IPS-NIHi7 (cell line): ENCODE measurements around the gene TMEM145.
"Not testable (repeated sequence)": the region's sequence is repeated elsewhere in the genome, so short reads cannot be mapped to it uniquely, and the experiment has no call there.

ENCODE experiments used
- DNase-seq: peaks from one replicate; pipeline ENCODE4 v3.0.0; 2012; ENCODE audit warnings: mixed read lengths; ENCODE audit errors: extremely low spot score

The TMEM145 gene

DNA sequence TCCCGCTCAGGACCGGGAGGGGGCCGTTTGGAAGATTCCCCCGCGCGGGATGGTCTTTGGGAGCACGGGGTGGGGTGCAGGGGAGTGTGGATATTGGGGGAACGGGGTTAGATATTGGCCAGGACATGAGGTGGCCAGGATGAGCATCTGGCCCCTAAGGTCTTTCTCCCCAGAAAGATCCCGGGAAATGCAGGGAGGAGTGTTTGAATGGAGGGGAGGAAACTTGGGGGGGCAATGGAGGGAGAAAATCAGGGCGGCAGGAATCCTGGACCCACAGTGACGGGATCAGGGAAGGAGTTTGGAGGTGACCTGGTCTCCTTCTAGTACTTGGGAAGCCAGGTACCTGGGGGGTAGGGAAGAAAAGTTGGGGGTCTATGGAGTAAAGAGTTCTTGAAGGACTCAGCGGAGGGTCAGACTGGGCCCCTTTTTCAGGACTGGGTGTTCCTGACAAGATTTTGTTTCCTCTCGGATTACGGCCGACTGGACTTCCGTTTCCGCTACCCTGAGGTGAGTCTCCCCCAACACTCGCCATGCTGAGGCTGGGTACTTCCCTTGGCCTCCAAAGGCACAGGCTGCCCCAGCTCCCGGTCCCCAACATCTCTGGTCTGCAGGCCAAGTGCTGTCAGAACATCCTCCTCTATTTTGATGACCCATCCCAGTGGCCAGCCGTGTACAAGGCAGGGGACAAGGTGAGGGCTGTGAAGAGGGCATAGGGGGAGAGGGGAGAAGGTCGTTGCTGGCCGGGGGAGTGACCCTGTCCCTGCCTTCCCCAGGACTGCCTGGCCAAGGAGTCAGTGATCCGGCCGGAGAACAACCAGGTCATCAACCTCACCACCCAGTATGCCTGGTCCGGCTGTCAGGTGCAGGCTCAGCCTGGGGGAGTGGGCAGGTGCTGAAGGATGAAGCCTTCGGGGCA lies 989 bp downstream of the TMEM145 start:
- DNase-seq = no peak

DNA sequence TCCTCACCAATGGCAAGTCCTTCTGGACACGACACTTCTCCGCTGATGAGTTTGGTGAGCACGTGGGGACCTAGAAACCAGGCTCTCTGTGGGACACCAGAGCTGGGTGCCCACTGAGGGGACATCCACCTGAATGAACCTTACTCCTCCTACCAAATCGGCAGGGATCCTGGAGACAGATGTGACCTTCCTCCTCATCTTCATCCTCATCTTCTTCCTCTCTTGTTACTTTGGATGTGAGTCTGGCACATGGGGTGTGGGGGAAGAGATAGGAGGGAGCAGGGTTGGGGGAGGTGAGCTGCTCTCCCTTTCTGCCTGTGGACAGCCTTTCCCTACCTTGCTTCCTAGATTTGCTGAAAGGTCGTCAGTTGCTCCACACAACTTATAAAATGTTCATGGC lies 1.9 kb downstream of the TMEM145 start:
- DNase-seq = no peak

DNA sequence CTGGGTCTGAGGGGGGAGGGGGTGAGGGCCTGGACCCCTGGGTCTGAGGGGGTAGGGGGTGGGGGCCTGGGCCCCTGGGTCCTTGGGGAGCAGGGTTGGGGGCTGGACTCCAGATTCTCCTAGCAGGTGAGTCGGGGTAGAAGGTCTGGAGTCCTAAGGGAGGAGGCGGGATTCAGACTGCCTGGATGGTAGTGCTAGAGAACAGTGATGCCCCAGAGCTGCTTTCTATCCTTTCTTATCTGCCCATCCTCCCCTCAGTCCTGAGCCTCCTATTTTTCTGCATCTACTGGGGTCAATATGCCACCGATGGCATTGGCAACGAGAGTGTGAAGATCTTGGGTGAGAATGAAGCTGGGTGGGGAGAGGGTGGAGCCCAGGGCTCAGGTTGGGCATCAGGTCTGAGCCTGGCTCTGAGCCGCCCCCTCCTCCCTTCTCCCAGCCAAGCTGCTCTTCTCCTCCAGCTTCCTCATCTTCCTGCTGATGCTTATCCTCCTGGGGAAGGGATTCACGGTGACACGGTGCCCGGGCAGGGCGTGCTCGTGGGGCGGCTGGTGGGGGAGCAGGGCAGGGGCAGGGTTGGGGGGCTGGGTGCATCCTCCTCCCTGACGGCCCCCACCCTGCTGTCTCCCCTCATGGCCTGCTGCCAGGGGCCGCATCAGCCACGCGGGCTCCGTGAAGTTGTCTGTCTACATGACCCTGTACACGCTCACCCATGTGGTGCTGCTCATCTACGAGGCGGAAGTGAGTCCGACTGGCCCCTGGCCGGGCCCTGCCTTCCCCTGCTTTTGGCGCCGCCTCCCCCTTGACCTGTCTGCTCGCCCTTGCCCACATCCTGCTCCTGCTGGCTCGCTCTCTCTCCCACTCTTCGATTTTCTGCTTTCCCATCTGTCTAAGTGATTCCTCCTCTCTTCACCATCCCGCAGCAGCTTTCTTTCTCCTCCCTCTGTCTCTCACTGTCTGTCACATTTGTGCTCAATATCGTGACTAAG lies 3.4 kb downstream of the TMEM145 start:
- no peak for DNase-seq

DNA sequence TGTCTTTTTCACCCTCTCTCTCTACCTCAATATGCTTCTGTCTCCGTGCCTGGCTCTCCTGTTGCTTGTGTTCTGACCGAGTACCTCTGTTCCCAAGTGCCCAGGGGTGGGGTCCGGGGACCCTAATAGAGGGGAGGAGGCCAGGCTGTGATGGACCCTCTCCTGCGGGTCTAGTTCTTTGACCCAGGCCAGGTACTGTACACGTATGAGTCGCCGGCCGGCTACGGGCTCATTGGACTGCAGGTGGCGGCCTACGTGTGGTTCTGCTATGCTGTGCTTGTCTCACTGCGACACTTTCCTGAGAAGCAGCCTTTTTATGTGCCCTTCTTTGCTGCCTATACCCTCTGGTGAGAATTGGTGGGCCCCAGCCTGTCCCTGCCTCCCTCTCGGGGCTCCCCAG lies 4.4 kb downstream of the TMEM145 start:
- no peak for DNase-seq

DNA sequence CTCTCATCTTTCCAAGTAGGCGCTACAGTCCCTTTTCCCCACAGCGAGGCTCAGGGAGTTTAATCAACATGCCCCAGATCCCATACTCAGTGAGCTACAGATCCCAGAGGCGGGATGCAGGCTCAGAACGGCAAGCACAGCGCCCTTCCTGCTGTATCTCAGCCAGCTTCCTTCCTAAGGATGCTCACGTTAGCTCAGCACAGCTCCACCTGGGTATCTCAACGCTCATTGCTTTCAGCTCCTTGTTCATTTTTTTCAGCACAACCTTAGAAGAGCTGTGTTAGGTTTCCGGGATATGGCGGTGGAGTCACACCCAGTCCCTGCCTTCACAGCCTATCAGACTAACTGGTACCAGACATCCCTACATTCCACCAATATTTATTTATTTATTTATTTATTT lies 9.2 kb downstream of the TMEM145 start:
- DNase-seq = no peak

DNA sequence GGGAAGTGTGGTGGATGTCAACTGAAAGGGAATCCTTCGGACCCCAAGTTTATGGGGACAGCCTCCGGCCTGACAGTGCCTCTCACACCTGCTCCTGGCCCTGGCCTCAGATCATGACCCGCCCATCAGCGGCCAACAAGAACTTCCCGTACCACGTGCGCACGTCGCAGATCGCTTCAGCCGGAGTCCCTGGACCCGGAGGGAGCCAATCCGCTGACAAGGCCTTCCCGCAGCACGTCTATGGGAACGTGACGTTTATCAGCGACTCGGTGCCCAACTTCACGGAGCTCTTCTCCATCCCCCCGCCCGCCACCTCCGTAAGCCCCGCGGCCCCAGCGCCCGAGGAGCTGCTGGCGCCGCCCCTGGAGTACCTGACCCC lies 10.4 kb downstream of the TMEM145 start:
- DNase-seq = peak; percentile 66

DNA sequence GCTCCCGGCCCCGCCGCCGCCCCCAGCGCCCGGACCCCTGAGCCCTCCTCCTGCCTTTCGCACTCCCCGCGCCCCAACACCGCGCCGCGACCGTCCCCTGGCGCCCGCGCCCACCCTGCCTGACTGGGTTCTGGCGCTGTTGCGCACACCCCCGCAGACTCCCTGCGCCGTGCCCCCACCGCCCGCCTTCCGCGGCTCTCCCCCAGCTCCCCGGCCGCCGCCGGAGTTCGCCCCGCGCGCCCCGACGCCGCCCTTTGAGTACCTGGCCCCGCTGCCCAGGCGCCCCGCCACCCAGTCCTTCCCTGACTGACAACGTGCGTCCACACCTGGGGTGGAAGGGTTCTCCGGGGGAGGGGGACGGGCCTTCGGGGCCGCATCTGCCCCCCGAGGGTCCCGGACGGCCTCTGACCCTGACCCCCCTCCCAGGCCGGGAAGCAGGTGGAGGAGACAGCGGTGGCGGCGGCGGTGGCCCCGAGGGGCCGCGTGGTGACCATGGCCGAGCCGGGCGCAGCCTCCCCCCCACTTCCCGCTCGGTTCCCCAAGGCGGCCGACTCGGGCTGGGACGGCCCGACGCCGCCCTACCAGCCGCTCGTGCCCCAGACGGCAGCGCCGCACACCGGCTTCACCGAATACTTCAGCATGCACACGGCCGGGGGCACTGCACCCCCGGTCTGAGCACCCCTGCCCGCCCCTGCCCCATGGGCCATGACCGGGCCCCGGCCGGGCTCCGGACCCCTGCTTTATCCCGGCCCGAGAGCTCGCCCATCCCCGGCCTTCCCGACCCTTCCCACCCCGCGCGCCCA lies 10.9 kb downstream of the TMEM145 start:
- DNase-seq = no peak

DNA sequence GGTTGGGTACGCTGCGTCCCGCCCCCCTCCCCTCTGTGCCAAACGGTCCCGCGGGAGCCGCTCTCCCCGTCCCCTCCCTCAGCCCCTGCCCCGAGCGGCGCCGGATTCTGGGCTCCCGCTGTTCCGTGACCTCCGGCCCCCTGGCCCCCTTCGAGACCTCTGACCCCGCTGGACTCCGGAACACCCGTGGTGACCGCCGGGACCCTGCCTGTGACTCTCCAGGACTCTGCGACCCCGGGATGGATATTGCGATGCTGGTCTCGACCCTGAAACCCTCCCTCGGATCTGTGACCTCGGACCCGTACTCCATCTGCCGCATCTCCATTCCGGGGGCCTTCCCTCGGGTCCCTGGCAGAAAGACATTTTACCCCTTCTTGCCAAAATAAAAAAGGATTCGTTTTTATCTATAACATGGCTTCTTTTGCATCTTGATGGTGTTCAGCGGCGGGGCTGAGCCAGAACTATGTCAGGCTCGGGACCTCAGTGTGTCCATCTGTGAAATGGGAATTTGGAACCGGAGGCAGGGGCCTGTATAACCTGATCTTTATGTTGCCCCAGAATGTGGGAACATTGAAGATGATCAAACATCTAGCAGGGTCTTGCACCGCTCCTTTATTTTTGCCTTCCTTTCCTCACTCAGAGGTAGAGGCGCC lies 11.7 kb downstream of the TMEM145 start:
- no peak for DNase-seq

DNA sequence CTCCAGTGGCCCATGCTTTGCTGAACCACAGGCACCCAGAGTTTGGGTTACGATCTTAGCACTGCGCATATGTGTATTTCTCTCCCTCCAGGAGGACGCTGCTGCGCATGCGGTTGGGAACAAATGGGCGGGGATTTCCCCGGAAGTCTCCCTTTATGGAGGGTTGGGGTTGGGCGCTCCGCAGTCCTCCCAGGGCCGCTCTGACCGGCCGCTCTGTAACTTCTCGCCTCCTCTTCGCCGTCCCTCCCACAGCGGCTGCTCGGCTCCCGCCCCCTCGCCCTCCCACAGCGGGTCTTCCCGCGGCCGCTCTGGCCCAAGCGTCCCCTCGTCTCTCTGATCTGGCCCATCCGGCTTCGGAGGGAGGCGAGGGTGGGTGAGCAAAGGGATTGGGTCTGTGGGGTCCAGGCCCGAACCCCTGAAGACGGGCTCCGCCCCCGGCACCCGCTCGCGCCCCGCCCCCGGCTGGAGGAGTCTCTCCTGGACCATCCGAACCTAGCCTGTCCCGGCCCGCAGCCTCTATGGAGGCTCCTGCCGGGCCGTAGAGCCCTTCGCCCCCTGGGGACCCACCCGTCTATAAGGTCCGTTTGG lies 12.3 kb downstream of the TMEM145 start, which contains the start of gene MEGF8:
MEGF8 (plus strand) TSS at position 328 of the 588 bp plus-strand sequence. CDS start 609 bp downstream, outside the sequence.
- peak; percentile 99 for DNase-seq

DNA sequence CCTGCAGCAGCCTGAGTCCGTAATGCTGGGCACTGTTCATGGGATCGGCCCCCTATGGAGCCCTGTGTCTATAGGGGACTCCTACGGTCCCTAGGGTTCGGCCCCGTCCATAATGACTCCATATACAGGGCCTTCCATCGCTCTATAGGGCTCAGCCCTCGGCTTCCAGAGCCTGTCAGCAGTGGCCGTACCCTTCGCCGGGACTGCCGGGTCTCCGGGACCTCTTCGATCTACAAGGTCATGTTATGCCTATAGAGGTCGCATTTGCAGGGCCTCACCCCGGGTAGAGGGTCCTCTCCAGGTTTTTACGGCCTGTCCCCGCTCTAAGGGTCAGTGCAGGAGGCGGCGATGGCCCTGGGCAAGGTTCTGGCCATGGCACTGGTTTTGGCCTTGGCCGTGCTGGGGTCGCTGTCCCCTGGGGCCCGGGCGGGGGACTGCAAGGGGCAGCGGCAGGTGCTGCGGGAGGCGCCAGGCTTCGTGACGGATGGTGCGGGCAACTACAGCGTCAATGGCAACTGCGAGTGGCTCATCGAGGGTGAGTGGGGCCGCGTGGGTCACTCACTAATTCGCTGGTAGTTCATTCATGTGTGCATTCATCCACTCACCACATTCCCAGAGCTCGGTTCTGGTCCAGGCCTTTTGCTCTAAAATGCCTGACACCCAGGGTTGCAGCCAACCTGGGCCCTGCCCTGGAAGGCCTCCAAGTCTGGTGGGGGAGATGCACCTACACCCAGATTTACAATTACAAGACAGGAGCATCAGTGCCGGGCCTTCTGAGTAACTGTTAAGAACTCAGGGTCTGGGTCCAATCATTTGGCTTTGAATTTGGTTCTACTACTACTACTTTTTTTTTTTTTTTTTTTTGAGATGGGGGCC lies 13.0 kb downstream of the TMEM145 start:
- DNase-seq = peak; percentile 56

DNA sequence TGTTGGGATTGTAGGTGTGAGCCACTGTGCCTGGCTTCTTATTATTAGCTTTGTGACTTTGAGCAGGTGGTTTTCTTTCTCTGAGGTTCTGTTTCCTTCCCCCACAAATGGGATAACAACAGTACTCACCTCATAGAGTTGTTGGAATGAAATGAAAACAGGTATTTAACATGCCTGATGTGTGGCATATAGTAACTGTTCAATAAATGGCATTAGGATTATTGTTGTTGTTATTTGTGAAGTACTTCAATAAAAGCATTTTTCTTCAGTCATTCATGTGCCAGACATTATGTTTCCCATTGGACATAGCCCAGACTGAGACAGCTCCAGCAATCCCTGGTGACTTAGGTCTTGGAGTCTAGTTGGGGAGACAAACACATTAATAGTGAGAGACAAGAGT lies 13.9 kb downstream of the TMEM145 start:
- DNase-seq = no peak

DNA sequence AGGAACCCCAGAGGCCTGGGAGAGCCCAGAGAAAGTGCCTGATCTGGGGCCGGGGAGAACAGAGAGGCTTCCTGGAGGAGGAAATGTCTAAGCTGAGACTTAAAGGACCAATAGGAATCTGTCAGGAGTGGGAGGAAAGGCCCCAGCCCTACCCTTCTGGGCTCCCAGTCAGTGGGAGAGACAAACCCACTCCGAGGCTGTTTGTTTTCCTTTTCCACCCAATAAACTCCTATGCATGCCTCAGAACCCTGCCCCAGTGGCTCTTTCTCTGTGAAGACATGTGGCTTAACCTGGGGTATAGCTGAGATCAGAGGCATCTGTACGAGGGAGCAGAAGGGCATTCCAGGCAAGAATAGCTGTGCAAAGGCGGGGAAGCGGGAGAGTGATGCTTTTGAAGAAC lies 14.3 kb downstream of the TMEM145 start:
- no peak for DNase-seq

DNA sequence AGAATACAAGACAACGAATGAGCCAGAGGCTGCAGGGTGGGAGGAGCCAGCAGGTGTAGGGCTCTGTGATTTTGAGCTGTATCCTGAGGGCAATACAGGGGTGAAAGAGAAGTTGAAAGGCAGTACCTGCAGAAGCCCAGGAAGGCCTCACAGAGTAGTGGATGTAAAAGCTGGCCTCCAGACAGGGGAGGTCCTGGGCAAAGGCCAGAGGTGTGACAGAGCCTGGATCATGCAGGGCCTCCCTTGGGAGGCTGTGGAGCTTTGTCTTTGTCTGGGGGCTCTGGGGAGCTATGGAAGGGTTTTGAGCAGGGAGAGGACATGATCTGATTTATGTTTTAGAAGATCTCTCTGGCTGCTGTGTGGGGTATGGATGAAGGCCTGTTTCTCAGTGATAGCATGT lies 15.0 kb downstream of the TMEM145 start:
- DNase-seq = no peak

DNA sequence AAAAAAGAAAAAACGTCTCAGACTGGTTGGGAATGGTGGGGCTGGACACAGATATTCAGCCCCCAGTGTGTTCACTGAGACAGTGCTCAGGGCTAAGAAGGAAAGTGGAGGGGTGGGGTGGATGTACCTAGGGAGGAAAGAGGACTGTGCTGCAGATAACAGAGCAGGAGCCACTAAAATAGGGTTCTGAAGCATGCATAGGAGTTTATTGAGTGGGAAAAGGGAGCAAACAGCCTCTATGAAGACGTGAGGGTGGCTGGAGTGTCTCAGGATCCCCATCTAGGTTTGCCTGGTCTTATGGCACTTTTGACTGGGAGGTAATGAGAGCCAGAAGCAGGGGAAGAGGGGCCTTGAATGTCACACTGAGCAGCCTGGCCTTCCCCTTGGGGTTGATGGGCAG lies 15.7 kb downstream of the TMEM145 start:
- no peak for DNase-seq

DNA sequence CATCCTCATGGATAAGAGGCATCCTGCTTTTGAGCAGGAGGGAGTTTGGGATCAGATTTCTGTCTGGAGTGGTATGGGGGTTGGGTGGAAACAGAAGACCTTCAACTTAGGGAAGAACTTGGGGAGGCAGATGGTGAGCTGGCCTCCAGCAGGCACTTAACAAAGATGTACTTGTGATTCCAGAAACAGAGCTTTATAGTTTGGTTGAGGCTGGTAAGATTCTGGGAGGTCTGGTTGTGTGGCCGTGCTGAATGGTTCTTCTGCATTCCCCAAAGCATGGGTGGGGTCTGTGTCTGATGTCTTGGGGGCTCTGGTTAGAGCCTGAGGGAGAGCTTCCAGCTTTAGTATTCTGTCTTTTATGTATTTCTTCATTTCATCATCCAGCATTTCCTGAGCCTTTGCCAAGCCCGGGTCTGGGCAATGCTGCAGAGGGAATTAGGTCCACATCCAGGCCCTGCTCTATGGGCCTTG lies 17.2 kb downstream of the TMEM145 start:
- DNase-seq = no peak

DNA sequence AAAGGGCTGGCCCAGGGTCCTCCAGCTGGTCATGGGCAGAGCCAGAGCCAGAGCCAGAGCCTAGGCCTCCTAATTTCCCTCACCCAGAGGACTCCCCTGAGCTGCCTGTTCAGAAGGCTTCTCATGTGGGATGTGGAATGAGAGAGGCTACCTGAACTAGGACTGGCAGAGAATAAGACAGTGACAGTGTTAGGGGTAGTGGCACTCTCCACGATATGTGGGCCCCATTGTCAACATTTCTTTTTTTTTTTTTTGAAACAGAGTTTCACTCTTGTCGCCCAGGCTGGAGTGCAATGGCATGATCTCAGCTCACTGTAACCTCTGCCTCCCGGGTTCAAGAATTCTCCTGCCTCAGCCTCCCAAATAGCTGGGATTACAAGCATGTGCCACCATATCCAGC lies 18.2 kb downstream of the TMEM145 start:
- not testable (repeated sequence) for DNase-seq

DNA sequence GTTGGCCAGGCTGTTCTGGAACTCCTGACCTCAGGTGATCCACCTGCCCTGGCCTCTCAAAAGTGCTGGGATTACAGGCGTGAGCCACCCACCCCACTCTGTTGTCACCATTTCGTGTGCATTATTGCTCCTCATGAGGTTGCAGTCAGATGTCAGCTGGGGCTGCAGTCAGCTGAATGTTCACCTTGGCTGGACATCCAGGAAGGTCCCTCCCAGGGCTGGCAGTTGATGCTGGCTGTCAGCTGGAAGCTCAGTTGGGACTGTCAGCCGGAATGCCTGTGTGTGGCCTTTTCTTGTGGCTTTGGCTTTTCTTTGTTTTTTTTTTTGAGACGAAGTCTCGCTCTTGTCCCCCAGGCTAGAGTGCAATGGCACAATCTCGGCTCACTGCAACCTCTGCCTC lies 18.9 kb downstream of the TMEM145 start:
- no peak for DNase-seq

DNA sequence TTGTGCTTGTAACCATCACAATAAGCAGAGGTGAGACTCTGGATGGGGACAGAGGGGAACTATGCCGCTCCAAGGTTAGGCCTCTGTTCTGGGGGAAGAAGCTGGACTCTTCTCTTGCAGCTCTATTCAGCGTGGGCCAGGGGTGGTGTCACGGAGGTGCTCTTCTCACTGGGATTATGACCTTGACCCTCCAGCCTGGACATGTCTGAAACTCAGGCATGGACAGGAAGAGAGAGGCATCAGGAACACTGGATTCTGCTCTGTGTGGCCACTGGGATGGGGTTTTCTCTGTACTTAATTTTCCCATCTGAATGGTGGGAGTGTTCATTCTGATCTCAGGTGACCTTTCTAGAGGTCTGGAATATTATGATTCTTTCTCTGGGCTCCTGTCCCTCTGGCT lies 19.9 kb downstream of the TMEM145 start:
- DNase-seq = no peak

DNA sequence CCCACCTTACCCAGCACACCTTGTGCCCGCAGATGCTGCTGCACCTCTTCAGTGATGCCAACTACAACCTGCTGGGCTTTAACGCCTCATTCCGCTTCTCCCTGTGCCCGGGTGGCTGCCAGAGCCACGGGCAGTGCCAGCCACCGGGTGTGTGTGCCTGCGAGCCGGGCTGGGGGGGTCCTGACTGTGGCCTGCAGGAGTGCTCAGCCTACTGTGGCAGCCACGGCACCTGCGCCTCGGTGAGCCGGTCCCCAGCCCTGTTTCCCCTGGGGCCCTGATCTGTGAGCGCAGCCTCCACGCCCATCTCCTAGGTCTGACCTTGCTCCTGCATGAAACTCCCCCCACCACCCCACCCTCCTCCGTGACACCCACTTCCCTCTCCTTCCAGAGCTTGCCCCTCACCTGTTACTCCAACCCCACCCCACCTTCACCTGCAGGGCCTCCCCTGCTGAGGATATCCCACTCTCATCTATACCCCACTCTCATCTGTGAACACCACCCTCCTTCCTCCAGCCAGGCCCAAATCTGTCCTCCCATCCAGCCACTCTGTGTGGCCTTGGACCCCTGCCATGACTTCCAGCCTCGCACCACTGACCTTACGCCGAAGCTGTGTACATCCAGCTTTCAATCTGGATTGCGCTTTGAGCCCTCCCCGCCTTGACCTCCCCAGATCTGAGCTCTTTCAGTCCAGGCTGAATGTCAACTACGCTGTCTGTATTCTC lies 21.0 kb downstream of the TMEM145 start:
- DNase-seq = no peak
